ENCODE results near the gene PTPN18.
A peak's percentile ranks its signal among the peaks of the same experiment; 100 is the strongest.
"Not testable (repeated sequence)": the region's sequence is repeated elsewhere in the genome, so short reads cannot be mapped to it uniquely, and the experiment has no call there.

PTPN18 gene

GRCh38 chr2:130385709-130386108 is 29.9 kb downstream of the PTPN18 start:
- DNase-seq = peak; percentile 90

GRCh38 chr2:130387071-130387400 is 31.2 kb downstream of the PTPN18 start:
- no peak for DNase-seq

- DNase-seq = peak; percentile 83
Measured at GRCh38 chr2:130387804-130388203, 31.9 kb downstream of the PTPN18 start.

- no peak for DNase-seq
Measured at GRCh38 chr2:130388221-130388907, 32.5 kb downstream of the PTPN18 start.

- DNase-seq = no peak
Measured at GRCh38 chr2:130389358-130389757, 33.5 kb downstream of the PTPN18 start.

- no peak for DNase-seq
Measured at GRCh38 chr2:130389783-130390182, 33.9 kb downstream of the PTPN18 start.

GRCh38 chr2:130390460-130391057 is 34.7 kb downstream of the PTPN18 start:
- peak; percentile 22 for DNase-seq

GRCh38 chr2:130391058-130391871 is 35.4 kb downstream of the PTPN18 start:
- peak; percentile 90 for DNase-seq

GRCh38 chr2:130391872-130392670 is 36.2 kb downstream of the PTPN18 start:
- peak; percentile 44 for DNase-seq

GRCh38 chr2:130393318-130393910 is 37.6 kb downstream of the PTPN18 start:
- DNase-seq = peak; percentile 91

GRCh38 chr2:130406280-130406679 is 50.4 kb downstream of the PTPN18 start:
- DNase-seq = not testable (repeated sequence)

- not testable (repeated sequence) for DNase-seq
Measured at GRCh38 chr2:130416693-130417092, 60.8 kb downstream of the PTPN18 start.

GRCh38 chr2:130418845-130419244 is 63.0 kb downstream of the PTPN18 start:
- DNase-seq = not testable (repeated sequence)

Measured in RPMI8226 (cell line).